22Rv1 (cell line): ENCODE data around the gene LRRC43.

Experiments used
- ZFX ChIP-seq: fragments of 450-650 bp; IDR thresholded peaks from 2 replicates; pipeline ENCODE4 v1.6.1; 2017; ENCODE audit warnings: antibody characterized with exemption, borderline replicate concordance
- TF ChIP-seq, protein P1 (sequence below): fragments of 450-650 bp; IDR thresholded peaks from 2 replicates; pipeline ENCODE4 v1.5.1; 2017; ENCODE audit warnings: mild to moderate bottlenecking

DNA sequence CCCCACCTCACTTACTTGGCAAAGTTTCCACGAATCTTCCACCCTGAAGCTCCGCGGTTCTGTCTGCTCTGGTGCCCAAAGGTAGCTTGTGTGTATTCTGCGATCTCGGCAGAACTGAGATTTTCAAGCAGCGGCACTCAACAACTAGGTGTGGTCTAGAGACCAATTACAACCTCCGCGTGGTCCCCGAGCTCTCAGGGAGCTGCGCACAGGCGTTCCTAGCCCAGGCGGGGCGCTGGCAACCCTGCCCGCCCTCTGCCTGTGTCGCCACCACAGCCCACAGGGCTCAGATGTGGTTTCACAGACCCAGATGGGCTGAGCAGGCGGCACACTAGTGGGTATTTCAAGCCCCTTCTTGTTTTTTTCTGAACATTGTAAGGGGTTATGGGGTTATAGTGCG is 44.4 kb downstream of the LRRC43 start:
- TF ChIP-seq, protein P1, sequence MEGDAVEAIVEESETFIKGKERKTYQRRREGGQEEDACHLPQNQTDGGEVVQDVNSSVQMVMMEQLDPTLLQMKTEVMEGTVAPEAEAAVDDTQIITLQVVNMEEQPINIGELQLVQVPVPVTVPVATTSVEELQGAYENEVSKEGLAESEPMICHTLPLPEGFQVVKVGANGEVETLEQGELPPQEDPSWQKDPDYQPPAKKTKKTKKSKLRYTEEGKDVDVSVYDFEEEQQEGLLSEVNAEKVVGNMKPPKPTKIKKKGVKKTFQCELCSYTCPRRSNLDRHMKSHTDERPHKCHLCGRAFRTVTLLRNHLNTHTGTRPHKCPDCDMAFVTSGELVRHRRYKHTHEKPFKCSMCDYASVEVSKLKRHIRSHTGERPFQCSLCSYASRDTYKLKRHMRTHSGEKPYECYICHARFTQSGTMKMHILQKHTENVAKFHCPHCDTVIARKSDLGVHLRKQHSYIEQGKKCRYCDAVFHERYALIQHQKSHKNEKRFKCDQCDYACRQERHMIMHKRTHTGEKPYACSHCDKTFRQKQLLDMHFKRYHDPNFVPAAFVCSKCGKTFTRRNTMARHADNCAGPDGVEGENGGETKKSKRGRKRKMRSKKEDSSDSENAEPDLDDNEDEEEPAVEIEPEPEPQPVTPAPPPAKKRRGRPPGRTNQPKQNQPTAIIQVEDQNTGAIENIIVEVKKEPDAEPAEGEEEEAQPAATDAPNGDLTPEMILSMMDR: no peak
- TF ChIP-seq ZFX: no peak
